GM12891 (cell line): Measurements from ENCODE around the gene OR5J2.

Experiments
- POLR2A ChIP-seq: IDR thresholded peaks from 2 replicates; pipeline ENCODE4 v1.6.1; 2011; ENCODE audit warnings: low read depth, low read length, control low read depth
- POLR2AphosphoS5 ChIP-seq: IDR thresholded peaks from 2 replicates; pipeline ENCODE4 v1.6.1; 2011; ENCODE audit warnings: low read depth, low read length, control low read depth
- SPI1 ChIP-seq: IDR thresholded peaks from 2 replicates; pipeline ENCODE4 v1.6.1; 2011; ENCODE audit warnings: low read depth, low read length, control low read depth
- TAF1 ChIP-seq: IDR thresholded peaks from 2 replicates; pipeline ENCODE4 v1.6.1; 2011; ENCODE audit warnings: low read depth, low read length, control low read depth

DNA sequence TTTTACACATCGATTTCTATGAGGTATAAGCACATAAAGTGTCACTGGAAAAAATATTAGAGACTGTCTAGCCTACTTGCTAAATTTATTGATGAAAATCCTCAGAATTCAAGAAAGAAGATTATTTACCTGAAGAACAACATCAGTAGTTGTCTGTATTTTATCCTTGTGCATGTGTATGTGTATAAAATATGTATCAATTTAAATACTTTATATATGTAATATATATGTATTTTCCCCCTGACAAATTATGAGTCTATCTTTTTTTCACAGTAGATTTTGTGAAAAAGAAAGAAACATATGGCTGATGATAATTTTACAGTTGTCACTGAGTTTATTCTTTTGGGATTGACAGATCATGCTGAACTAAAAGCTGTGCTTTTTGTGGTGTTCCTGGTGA, at the start of gene OR5J2:
- TF ChIP-seq POLR2A: no peak
- TF ChIP-seq TAF1: no peak
- TF ChIP-seq POLR2AphosphoS5: no peak
- no peak for TF ChIP-seq SPI1
